Activated naive CD4-positive, alpha-beta T cell treated with anti-CD3 and anti-CD28 coated beads, Interleukin-2, amount 50 U/mL, for 24 hours (primary cell): ENCODE results near the gene COP1.
A peak's percentile ranks its signal among the peaks of the same experiment; 100 is the strongest.
"Not testable (repeated sequence)": the region's sequence is repeated elsewhere in the genome, so short reads cannot be mapped to it uniquely, and the experiment has no call there.

Experiments used
- H3K27ac Mint-ChIP-seq: one replicate; pipeline ENCODE4 v1.8.0; 2021; ENCODE audit warnings: mild to moderate bottlenecking, mixed read lengths
- H3K27me3 Mint-ChIP-seq: one replicate; pipeline ENCODE4 v1.8.0; 2021; ENCODE audit warnings: mixed read lengths
- H3K36me3 Mint-ChIP-seq: one replicate; pipeline ENCODE4 v1.8.0; 2021; ENCODE audit warnings: mixed read lengths
- H3K4me1 Mint-ChIP-seq: one replicate; pipeline ENCODE4 v1.8.0; 2021; ENCODE audit warnings: mixed read lengths
- H3K4me3 Mint-ChIP-seq: one replicate; pipeline ENCODE4 v1.8.0; 2021; ENCODE audit warnings: mild to moderate bottlenecking, mixed read lengths
- H3K9me3 Mint-ChIP-seq: one replicate; pipeline ENCODE4 v1.8.0; 2021; ENCODE audit warnings: mixed read lengths

Gene COP1

GRCh38 chr1:176206006-176206960, 803 bp downstream of the COP1 start:
- Mint-ChIP-seq H3K4me3 (peak overlapping the region; percentile 83), H3K27ac (peak overlapping the region; percentile 98), H3K27me3 (no peaks in the 10 kb centered on the region), H3K4me1 (peaks cover 52% of the 10 kb centered on the region), H3K9me3 (no peaks in the 10 kb centered on the region), H3K36me3 (peaks cover 9% of the 10 kb centered on the region)

- Mint-ChIP-seq H3K4me3 (peak overlapping the region; percentile 83), H3K36me3 (peaks cover 8% of the 10 kb centered on the region), H3K27me3 (no peaks in the 10 kb centered on the region), H3K9me3 (no peaks in the 10 kb centered on the region), H3K27ac (peak overlapping the region; percentile 52), H3K4me1 (peaks cover 56% of the 10 kb centered on the region)
Measured at GRCh38 chr1:176205332-176205914, 1.7 kb downstream of the COP1 start.

DNA sequence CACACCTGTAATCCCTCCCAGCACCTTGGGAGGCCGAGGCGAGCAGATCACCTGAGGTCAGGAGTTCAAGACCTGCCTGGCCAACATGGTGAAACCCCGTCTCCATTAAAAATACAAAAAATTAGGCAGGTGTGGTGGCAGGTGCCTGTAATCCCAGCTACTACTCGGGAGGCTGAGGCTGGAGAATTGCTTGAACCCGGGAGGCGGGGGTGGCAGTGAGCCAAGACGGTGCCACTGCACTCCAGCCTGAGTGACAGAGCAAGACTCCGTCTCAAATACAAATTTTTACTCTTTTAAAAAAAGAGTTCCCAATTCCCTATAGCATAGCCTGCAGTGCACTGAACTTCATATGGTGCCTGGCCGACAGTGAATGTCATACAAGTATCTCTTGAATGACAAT, 2.4 kb downstream of the COP1 start:
- not testable (repeated sequence) for H3K27me3 Mint-ChIP-seq, H3K27ac Mint-ChIP-seq, H3K9me3 Mint-ChIP-seq, H3K36me3 Mint-ChIP-seq
- Mint-ChIP-seq H3K4me1 (peaks cover 64% of the 10 kb centered on the region), H3K4me3 (peak overlapping the region; percentile 83)

GRCh38 chr1:176203735-176204134, 3.4 kb downstream of the COP1 start:
- Mint-ChIP-seq H3K27me3 (no peaks in the 10 kb centered on the region), H3K27ac (no peak overlapping the region), H3K36me3 (peaks cover 9% of the 10 kb centered on the region), H3K4me3 (peak overlapping the region; percentile 39), H3K9me3 (no peaks in the 10 kb centered on the region), H3K4me1 (peaks cover 73% of the 10 kb centered on the region)

GRCh38 chr1:176201568-176201967, 5.5 kb downstream of the COP1 start:
- Mint-ChIP-seq H3K9me3 (no peaks in the 10 kb centered on the region), H3K27ac (no peak overlapping the region), H3K27me3 (no peaks in the 10 kb centered on the region), H3K4me1 (peaks cover 83% of the 10 kb centered on the region), H3K36me3 (peaks cover 12% of the 10 kb centered on the region), H3K4me3 (peak overlapping the region; percentile 1)

DNA sequence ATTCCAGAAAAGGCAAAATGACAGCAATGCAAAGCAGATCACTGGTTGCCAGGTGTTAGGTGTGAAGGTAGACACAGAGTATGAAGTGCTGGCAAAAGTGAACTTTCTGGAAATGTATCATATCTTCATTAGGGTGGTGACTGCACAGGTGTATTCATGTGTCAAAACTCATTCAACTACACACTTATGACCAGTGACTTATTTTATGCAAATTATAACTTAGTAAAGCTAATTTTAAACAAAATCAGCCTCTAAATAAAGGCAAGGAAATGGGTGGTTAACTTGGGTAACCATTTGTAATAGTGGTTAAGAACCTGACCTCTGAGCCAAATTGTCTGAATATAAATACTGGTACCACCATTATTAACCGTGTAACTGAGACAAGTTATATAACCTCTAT, 7.4 kb downstream of the COP1 start:
- peaks cover 87% of the 10 kb centered on the region for H3K4me1 Mint-ChIP-seq
- peaks cover 9% of the 10 kb centered on the region for H3K36me3 Mint-ChIP-seq
- no peak overlapping the region for H3K4me3 Mint-ChIP-seq
- H3K9me3 Mint-ChIP-seq: no peaks in the 10 kb centered on the region
- no peak overlapping the region for H3K27ac Mint-ChIP-seq
- H3K27me3 Mint-ChIP-seq: no peaks in the 10 kb centered on the region

GRCh38 chr1:176198413-176198812, 8.7 kb downstream of the COP1 start:
- no peak overlapping the region for H3K4me3 Mint-ChIP-seq
- peaks cover 13% of the 10 kb centered on the region for H3K36me3 Mint-ChIP-seq
- H3K27me3 Mint-ChIP-seq: no peaks in the 10 kb centered on the region
- H3K27ac Mint-ChIP-seq: no peak overlapping the region
- peaks cover 87% of the 10 kb centered on the region for H3K4me1 Mint-ChIP-seq
- peaks cover 8% of the 10 kb centered on the region for H3K9me3 Mint-ChIP-seq

- Mint-ChIP-seq H3K4me3 (peak overlapping the region; percentile 47), H3K27me3 (no peaks in the 10 kb centered on the region), H3K9me3 (peaks cover 14% of the 10 kb centered on the region), H3K27ac (peak overlapping the region; percentile 60), H3K4me1 (peaks cover 96% of the 10 kb centered on the region), H3K36me3 (peaks cover 15% of the 10 kb centered on the region)
Measured at GRCh38 chr1:176196728-176197127, 10.4 kb downstream of the COP1 start.

- H3K4me3 Mint-ChIP-seq: no peak overlapping the region
- no peaks in the 10 kb centered on the region for H3K27me3 Mint-ChIP-seq
- peaks cover 14% of the 10 kb centered on the region for H3K9me3 Mint-ChIP-seq
- no peak overlapping the region for H3K27ac Mint-ChIP-seq
- H3K4me1 Mint-ChIP-seq: peaks cover 98% of the 10 kb centered on the region
- H3K36me3 Mint-ChIP-seq: peaks cover 19% of the 10 kb centered on the region
Measured at GRCh38 chr1:176195547-176195946, 11.5 kb downstream of the COP1 start.

- Mint-ChIP-seq H3K36me3 (peaks cover 19% of the 10 kb centered on the region), H3K27me3 (no peaks in the 10 kb centered on the region), H3K4me3 (no peak overlapping the region), H3K27ac (peak overlapping the region; percentile 74), H3K4me1 (peaks cover 97% of the 10 kb centered on the region), H3K9me3 (peaks cover 14% of the 10 kb centered on the region)
Measured at GRCh38 chr1:176193663-176194062, 13.4 kb downstream of the COP1 start.

DNA sequence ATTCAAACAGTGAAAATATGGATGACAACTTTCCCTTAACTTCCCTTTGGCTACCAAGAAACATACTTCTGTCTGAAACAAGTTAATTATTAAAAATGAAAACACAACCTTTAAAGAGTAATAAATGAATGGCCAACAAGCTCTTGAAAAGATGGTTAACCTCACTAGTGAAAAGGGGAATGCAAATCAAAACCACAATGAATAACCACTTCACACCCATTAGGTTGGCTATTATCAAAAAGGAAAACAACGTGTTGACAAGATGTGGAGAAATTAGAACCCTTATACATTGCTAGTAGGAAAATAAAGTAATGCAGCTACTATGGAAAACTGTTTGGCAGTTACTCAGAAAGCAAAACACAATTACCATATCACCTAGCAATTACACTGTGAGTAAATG, 14.1 kb downstream of the COP1 start:
- Mint-ChIP-seq H3K36me3 (peaks cover 19% of the 10 kb centered on the region), H3K4me3 (no peak overlapping the region), H3K27ac (peak overlapping the region; percentile 14), H3K27me3 (no peaks in the 10 kb centered on the region), H3K9me3 (peaks cover 14% of the 10 kb centered on the region), H3K4me1 (peaks cover 97% of the 10 kb centered on the region)

DNA sequence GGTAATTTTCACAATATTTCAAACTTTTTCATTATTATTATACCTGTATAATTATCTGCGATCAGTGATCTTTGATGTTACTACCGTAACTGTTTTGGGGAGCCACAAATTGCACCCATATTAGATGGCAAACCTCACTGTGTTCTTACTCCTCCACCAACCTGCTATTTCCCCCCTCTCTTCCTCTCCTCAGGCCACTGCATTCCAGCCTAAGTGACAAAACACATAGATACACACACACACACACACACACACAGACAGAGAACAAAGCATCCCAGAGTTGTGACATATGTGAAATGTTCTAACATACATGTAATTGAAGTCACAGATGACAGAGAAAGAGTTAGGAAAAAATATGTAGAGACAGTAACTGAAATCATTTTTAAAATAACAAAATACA, 18.5 kb downstream of the COP1 start:
- peaks cover 7% of the 10 kb centered on the region for H3K9me3 Mint-ChIP-seq
- no peaks in the 10 kb centered on the region for H3K27me3 Mint-ChIP-seq
- peaks cover 14% of the 10 kb centered on the region for H3K36me3 Mint-ChIP-seq
- peak overlapping the region; percentile 90 for H3K27ac Mint-ChIP-seq
- H3K4me3 Mint-ChIP-seq: peak overlapping the region; percentile 41
- H3K4me1 Mint-ChIP-seq: peaks cover 89% of the 10 kb centered on the region

- Mint-ChIP-seq H3K9me3 (no peaks in the 10 kb centered on the region), H3K27me3 (no peaks in the 10 kb centered on the region), H3K4me3 (no peak overlapping the region), H3K4me1 (peaks cover 86% of the 10 kb centered on the region), H3K36me3 (peaks cover 14% of the 10 kb centered on the region), H3K27ac (no peak overlapping the region)
Measured at GRCh38 chr1:176187001-176187400, 20.1 kb downstream of the COP1 start.

GRCh38 chr1:176183618-176184017, 23.5 kb downstream of the COP1 start:
- Mint-ChIP-seq H3K9me3 (no peaks in the 10 kb centered on the region), H3K36me3 (peaks cover 10% of the 10 kb centered on the region), H3K4me3 (no peak overlapping the region), H3K4me1 (peaks cover 67% of the 10 kb centered on the region), H3K27me3 (no peaks in the 10 kb centered on the region), H3K27ac (peak overlapping the region; percentile 74)

GRCh38 chr1:176178316-176178715, 28.8 kb downstream of the COP1 start:
- peaks cover 24% of the 10 kb centered on the region for H3K36me3 Mint-ChIP-seq
- peak overlapping the region; percentile 63 for H3K4me3 Mint-ChIP-seq
- peak overlapping the region; percentile 87 for H3K27ac Mint-ChIP-seq
- peaks cover 56% of the 10 kb centered on the region for H3K4me1 Mint-ChIP-seq
- H3K9me3 Mint-ChIP-seq: no peaks in the 10 kb centered on the region
- no peaks in the 10 kb centered on the region for H3K27me3 Mint-ChIP-seq

DNA sequence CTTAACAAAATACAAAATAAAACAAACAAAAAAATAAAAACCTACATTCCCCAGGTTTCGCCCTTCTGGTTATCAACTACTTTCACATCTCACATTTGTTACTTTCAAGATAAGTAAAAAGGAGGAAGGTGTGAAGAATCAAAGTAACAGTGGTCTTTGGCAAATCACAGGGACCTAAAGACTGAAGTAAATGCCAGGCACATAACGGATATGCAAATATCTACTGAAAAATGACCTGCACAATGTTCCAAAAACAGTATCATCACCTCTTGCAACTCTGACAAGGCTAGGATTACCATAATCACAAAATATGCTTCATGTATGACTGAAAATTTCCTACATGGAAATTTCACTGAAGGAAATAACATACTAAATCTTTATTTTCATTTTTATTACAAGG, 29.3 kb downstream of the COP1 start:
- Mint-ChIP-seq H3K27ac (peak overlapping the region; percentile 97), H3K4me3 (peak overlapping the region; percentile 63), H3K4me1 (peaks cover 52% of the 10 kb centered on the region), H3K27me3 (no peaks in the 10 kb centered on the region), H3K9me3 (no peaks in the 10 kb centered on the region), H3K36me3 (peaks cover 26% of the 10 kb centered on the region)
